NCI-H146 (cell line): ENCODE data around the gene FAM185A.
"Not testable (repeated sequence)": the region's sequence is repeated elsewhere in the genome, so short reads cannot be mapped to it uniquely, and the experiment has no call there.

Experiments
- DNase-seq: peaks from one replicate; lab custom pipeline; 2025; lab: John Stamatoyannopoulos, UW

Gene FAM185A

GRCh38 chr7:102748605-102749444, at the start of gene FAM185A:
FAM185A (plus strand) TSS chr7:102748999; CDS start chr7:102749208, 209 bp downstream.
- peak; percentile 99 for DNase-seq

- not testable (repeated sequence) for DNase-seq
Observed at GRCh38 chr7:102713011-102713690, 35.6 kb upstream of the FAM185A start.

GRCh38 chr7:102713691-102714080, 35.1 kb upstream of the FAM185A start:
- not testable (repeated sequence) for DNase-seq

- DNase-seq = not testable (repeated sequence)
Observed at GRCh38 chr7:102714774-102715522, 33.9 kb upstream of the FAM185A start.

- not testable (repeated sequence) for DNase-seq
Observed at GRCh38 chr7:102715718-102716117, 33.1 kb upstream of the FAM185A start.

GRCh38 chr7:102718491-102718890, 30.3 kb upstream of the FAM185A start:
- DNase-seq = not testable (repeated sequence)

GRCh38 chr7:102726170-102726569, 22.6 kb upstream of the FAM185A start:
- DNase-seq = not testable (repeated sequence)

GRCh38 chr7:102729670-102730069, 19.1 kb upstream of the FAM185A start:
- not testable (repeated sequence) for DNase-seq

GRCh38 chr7:102730431-102730830, 18.4 kb upstream of the FAM185A start:
- not testable (repeated sequence) for DNase-seq

- not testable (repeated sequence) for DNase-seq
Observed at GRCh38 chr7:102742002-102742771, 6.6 kb upstream of the FAM185A start.

GRCh38 chr7:102743861-102744260, 4.9 kb upstream of the FAM185A start:
- peak; percentile 3 for DNase-seq

- DNase-seq = not testable (repeated sequence)
Observed at GRCh38 chr7:102745494-102746288, 3.1 kb upstream of the FAM185A start.

- not testable (repeated sequence) for DNase-seq
Observed at GRCh38 chr7:102749445-102749786, 617 bp downstream of the FAM185A start.

- not testable (repeated sequence) for DNase-seq
Observed at GRCh38 chr7:102758227-102758626, 9.4 kb downstream of the FAM185A start.

GRCh38 chr7:102759934-102760333, 11.1 kb downstream of the FAM185A start:
- not testable (repeated sequence) for DNase-seq

- DNase-seq = not testable (repeated sequence)
Observed at GRCh38 chr7:102761234-102761633, 12.4 kb downstream of the FAM185A start.

GRCh38 chr7:102763295-102763905, 14.6 kb downstream of the FAM185A start:
- not testable (repeated sequence) for DNase-seq

GRCh38 chr7:102769657-102770192, 20.9 kb downstream of the FAM185A start:
- not testable (repeated sequence) for DNase-seq

- not testable (repeated sequence) for DNase-seq
Observed at GRCh38 chr7:102770467-102770866, 21.7 kb downstream of the FAM185A start.

- not testable (repeated sequence) for DNase-seq
Observed at GRCh38 chr7:102776217-102776616, 27.4 kb downstream of the FAM185A start.
